CD4-positive, alpha-beta T cell treated with Interleukin-2 at 100 ng/mL for 4 hours (primary cell): Measurements from ENCODE around the gene CADPS2.

Experiments
- DNase-seq: peaks from one replicate; pipeline ENCODE4 v3.0.0-alpha.2; 2020; ENCODE audit warnings: low spot score

Gene CADPS2

GRCh38 chr7:122886357-122887081 is at the start of gene CADPS2:
CADPS2 (minus strand) TSS chr7:122886460; CDS start chr7:122886337, 123 bp downstream.
- DNase-seq: no peak

- DNase-seq: no peak
Measured at GRCh38 chr7:122935620-122936019, 49.4 kb upstream of the CADPS2 start.

GRCh38 chr7:122919643-122920181 is 33.5 kb upstream of the CADPS2 start:
- no peak for DNase-seq

DNA sequence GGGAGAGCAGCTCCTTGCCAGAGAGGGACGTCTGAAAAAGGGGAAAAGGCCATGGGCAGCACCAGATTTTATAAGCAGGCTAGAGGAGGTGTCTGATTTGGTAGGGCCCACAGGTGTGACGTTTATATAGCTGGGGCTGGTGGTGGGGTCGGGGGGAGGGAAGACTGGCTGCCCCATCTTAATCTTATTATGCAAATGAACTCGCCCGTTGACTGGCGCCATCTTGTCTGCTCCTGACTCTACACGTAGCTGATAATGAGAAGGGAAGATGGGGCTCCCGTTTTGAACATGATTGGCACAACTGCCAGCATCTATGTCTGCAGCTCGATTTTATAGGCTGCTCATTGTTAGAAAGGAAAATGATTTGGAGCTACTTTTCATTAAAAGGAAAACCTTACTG is 28.6 kb upstream of the CADPS2 start:
- no peak for DNase-seq

DNA sequence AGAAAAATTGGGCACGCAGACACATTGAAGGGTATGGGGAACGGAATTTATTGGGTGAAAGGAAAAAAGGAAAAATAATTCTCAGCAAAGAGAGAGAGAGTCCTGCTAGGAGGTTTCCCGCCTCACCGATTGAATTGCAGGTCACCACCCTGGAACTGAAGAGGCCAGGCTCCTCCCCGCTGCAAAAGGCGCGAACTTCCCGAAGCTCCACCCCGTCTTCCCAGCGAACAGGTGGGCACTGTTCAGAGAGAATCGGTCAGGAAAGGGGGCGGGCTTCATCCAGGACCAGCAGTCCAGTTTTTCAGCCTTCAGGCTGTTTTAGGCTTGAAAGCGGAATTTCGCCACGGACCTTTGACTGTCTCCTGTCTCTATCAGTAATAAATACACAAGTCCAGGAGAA is 27.3 kb upstream of the CADPS2 start:
- DNase-seq: no peak

GRCh38 chr7:122902751-122903495 is 16.7 kb upstream of the CADPS2 start:
- DNase-seq: no peak

DNA sequence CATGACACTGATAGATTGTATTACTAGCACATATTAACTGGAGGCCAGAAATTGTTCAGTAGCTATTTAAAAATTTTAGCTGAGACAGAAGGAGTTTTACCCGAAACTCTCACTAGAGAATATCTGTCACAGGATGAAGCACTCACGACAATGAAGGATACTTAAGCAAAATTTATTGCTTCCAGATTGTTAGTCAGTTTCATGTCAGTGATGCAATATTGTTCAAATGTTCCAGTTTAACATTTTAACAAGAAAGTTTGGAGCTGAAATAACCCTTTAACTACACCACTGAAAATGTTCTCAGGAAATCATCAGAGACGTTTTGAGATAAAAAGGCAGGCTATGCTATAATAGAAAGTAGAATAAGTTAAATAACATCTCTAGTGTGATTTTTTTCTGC is 15.0 kb upstream of the CADPS2 start:
- no peak for DNase-seq

- DNase-seq: no peak
Measured at GRCh38 chr7:122896509-122896908, 10.2 kb upstream of the CADPS2 start.

GRCh38 chr7:122893486-122893885 is 7.2 kb upstream of the CADPS2 start:
- no peak for DNase-seq

GRCh38 chr7:122889116-122889515 is 2.9 kb upstream of the CADPS2 start:
- DNase-seq: no peak

GRCh38 chr7:122887848-122888247 is 1.6 kb upstream of the CADPS2 start:
- DNase-seq: no peak

DNA sequence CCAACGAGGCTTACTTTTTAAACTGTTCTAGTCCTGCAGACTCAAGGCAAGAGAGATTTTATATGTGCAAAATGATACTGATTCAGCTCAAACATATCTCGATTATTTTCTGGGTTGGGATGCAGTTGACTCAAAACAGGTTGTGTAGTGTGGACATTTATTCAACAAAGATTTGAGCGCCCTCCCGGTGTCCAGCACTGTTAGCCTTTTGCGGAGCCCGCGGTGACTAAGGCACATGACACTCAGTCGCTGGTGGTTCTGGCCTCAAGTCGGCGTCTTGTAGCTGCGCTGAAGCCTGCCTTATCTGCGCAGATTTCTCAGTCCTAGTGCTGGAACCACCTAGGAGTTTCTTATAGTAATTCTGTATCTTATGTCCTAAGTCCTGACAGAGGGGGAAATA is 938 bp upstream of the CADPS2 start:
- DNase-seq: no peak

DNA sequence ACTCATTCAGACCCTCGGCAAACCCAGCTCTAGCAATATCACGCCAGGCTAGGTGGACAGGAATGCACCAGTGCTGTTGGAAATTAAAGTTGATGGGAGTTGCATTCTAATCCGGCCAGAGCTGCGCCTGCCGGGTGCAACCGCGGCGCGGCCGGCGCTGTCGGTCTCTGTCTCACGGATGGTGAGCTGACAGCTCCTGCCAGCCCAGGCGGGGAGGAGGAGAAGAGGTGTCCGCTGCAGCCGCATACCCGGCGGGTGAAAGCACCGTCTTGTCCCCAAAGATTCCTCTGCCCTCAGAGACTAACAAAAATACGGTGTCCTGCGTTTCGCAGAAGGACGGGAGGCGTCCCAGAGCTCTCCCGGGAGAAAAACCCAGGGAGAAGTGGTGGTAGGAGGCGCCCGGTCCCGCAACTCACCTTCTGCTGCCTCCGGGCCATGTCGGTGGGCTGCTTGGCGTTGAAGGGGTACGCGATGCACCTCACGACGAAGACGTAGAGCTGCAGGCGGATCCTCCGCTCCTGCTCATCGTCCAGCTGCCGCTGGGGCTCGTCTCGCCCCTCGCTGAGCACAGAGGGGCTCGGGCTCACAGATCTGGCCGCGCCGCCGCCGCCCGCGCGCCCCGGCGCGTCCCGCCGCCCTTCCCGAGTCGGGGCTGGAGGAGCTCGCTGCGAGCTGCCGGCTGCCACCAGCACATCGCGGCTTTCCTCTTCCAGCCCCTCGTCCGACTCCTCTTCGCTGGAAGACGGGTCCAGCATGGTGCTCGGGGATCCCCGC is 490 bp downstream of the CADPS2 start:
- no peak for DNase-seq

DNA sequence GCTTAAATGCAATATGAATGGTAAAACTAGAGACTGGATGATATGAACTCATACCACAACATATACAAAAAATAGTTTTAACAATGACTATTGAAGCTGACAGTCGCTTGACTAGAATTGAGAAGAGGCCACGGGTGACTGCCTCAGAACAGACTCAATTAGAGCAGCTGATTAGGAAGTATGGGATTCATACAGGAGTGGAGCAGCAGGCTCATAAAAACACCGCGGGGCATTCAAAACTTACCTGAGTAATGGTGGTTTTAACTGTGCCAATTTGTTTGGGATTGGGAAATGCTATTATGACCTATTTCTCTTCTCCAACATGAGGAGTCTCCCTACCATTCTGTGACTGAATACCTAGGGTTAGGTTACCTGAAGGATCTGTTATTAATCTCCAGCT is 2.1 kb downstream of the CADPS2 start:
- no peak for DNase-seq

GRCh38 chr7:122883049-122883680 is 3.1 kb downstream of the CADPS2 start:
- DNase-seq: no peak

- DNase-seq: no peak
Measured at GRCh38 chr7:122881324-122881723, 4.9 kb downstream of the CADPS2 start.

- DNase-seq: no peak
Measured at GRCh38 chr7:122869260-122869659, 17.0 kb downstream of the CADPS2 start.

- no peak for DNase-seq
Measured at GRCh38 chr7:122867471-122867980, 18.7 kb downstream of the CADPS2 start.

DNA sequence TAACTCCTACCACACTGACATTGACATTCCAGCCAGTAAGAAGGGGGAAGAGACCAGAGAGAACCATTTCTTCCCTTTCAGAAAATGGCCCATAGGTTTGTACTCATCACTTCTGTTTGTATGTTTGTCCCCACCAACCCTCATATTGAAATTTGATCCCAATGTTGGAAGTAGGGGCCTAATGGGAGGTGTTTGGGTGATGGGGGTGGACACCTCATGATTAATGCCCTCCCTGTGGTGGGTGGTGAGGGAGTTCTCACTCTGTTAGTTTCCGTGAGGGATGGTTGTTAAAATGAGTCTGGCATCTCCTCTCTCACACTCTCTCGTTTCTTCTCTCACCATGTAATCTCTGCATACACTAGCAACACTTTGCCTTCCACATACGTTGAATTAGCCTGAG is 21.4 kb downstream of the CADPS2 start:
- DNase-seq: no peak

DNA sequence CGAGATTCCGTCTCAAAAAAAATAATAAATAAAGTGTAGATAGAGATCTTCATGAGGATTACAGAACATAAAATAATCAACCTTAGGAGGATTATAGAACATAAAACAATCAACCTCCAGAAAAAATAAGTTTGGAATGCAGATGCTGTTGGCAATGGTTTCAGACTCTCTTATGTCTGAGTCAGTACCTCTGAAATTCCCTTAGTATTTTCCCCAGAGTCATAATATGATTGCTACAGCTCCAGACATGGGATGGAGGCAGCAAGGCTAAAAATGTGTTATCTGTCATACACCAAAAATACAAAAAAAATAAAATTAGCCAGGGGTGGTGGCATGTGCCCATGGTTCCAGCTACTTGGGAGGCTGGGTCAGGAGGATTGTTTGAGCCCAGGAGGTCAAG is 22.2 kb downstream of the CADPS2 start:
- no peak for DNase-seq

GRCh38 chr7:122858320-122858719 is 27.9 kb downstream of the CADPS2 start:
- no peak for DNase-seq

DNA sequence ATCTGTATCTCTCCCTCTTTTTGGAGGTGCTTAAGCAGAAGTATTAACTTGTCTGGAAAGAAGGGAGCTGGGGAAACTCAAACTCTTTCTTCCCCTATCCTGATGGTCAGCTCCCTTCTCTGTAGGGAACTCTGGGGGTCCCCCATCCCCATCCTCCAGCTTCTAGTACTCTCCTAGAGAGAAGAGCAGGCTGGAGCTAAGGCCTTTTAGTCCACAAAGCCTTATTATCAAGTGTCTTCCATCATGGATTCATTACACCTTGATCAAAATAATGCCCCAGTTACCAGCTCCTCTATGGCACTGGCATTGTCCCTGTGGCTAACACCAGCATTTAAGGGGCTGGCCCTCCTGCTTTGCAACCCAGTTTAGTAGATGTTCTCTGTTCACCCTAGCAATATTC is 35.7 kb downstream of the CADPS2 start:
- DNase-seq: no peak
